ENCODE results near the gene ZNF335.

ZNF335 gene

DNA sequence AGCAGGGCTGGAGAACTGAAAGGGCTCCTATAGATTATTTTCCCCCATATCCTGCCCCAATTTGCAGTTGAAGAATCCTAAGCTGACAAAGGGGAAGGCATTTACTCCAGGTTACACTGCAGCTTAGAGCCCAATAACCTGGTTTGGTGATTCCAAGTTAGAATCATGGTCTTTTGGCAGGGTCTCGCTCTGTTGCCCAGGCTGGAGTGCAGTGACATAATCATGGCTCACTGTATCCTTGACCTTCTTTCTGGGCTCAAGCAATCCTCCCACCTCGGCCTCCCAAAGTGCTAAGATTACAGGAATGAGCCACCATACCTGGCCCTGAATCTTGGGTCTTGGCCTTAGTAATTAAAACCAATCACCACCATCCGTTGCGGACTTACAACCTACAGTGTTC lies 35.7 kb upstream of the ZNF335 start:
- TF ChIP-seq, protein P1, sequence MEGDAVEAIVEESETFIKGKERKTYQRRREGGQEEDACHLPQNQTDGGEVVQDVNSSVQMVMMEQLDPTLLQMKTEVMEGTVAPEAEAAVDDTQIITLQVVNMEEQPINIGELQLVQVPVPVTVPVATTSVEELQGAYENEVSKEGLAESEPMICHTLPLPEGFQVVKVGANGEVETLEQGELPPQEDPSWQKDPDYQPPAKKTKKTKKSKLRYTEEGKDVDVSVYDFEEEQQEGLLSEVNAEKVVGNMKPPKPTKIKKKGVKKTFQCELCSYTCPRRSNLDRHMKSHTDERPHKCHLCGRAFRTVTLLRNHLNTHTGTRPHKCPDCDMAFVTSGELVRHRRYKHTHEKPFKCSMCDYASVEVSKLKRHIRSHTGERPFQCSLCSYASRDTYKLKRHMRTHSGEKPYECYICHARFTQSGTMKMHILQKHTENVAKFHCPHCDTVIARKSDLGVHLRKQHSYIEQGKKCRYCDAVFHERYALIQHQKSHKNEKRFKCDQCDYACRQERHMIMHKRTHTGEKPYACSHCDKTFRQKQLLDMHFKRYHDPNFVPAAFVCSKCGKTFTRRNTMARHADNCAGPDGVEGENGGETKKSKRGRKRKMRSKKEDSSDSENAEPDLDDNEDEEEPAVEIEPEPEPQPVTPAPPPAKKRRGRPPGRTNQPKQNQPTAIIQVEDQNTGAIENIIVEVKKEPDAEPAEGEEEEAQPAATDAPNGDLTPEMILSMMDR (conservative IDR thresholded peaks at IDR 0.05; ENCODE audit: low read length) = no peak
- no peak overlapping the region for H3K4me3 ChIP-seq (ENCODE audit: low read length)
- no peak for DNase-seq (ENCODE audit: low read depth)

GRCh38 chr20:46006964-46007363 lies 35.0 kb upstream of the ZNF335 start:
- no peak for DNase-seq (ENCODE audit: low read depth)
- no peak overlapping the region for H3K4me3 ChIP-seq (ENCODE audit: low read length)
- TF ChIP-seq, protein P1 (conservative IDR thresholded peaks at IDR 0.05; ENCODE audit: low read length) = no peak

- TF ChIP-seq, protein P1 (conservative IDR thresholded peaks at IDR 0.05; ENCODE audit: low read length) = no peak
- no peak for DNase-seq (ENCODE audit: low read depth)
- no peak overlapping the region for H3K4me3 ChIP-seq (ENCODE audit: low read length)
Measured at GRCh38 chr20:46006022-46006705, 34.2 kb upstream of the ZNF335 start.

- no peak overlapping the region for H3K4me3 ChIP-seq (ENCODE audit: low read length)
- TF ChIP-seq, protein P1 (conservative IDR thresholded peaks at IDR 0.05; ENCODE audit: low read length) = no peak
- DNase-seq (ENCODE audit: low read depth) = no peak
Measured at GRCh38 chr20:46004889-46005473, 33.0 kb upstream of the ZNF335 start.

DNA sequence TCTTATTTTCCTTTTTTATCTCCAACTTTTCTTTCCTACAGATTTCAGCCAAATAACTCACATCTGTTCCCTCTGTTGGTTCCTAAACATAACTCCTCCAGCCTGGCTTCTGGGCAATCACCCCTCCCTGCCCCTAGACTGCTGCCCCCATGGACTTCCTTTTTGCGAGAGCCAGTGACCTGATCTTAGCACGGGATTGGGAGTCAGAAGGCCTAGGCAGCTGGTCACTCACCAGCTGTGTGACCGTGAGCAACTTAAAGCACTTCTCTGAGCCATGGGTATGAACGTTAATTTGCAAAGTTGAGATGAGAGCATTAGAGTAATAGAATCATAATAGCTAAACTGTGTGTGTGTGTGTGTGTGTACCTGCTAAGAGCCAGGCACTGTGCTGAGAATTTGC lies 32.2 kb upstream of the ZNF335 start:
- no peak overlapping the region for H3K4me3 ChIP-seq (ENCODE audit: low read length)
- DNase-seq (ENCODE audit: low read depth) = no peak

DNA sequence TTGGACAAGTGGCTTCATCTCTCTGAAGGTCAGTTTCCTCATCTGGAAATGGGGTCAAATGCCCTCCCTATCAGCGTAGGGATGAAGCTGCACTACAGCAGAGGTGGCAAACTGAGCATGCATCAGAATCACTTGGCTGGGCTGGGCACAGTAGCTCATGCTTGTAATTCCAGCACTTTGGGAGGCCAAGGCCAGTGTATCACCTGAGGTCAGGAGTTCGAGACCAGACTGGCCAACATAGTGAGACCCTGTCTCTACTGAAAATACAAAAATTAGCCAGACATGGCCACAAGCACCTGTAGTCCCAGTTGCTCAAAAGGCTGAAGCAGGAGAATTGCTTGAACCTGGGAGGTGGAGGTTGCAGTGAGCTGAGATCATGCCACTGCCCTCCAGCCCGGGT lies 30.0 kb upstream of the ZNF335 start:
- no peak for DNase-seq (ENCODE audit: low read depth)
- TF ChIP-seq, protein P1 (conservative IDR thresholded peaks at IDR 0.05; ENCODE audit: low read length) = no peak
- H3K4me3 ChIP-seq (ENCODE audit: low read length) = no peak overlapping the region

More for the DNA sequence above, 32.2 kb upstream of the ZNF335 start:
- TF ChIP-seq, protein P1 (conservative IDR thresholded peaks at IDR 0.05; ENCODE audit: low read length) = no peak

- TF ChIP-seq, protein P1 (conservative IDR thresholded peaks at IDR 0.05; ENCODE audit: low read length) = no peak
- H3K4me3 ChIP-seq (ENCODE audit: low read length) = no peak overlapping the region
- no peak for DNase-seq (ENCODE audit: low read depth)
Measured at GRCh38 chr20:46001498-46001897, 29.5 kb upstream of the ZNF335 start.
